GM21619 (cell line): ENCODE results near the gene SPR.
"Not testable (repeated sequence)": the region's sequence is repeated elsewhere in the genome, so short reads cannot be mapped to it uniquely, and the experiment has no call there.

Experiments
- ATAC-seq: cut with Tn5 transposase; IDR thresholded peaks from one replicate; pipeline ENCODE4 v1.9.1; 2021; ENCODE audit not compliant: unreplicated experiment

SPR gene

DNA sequence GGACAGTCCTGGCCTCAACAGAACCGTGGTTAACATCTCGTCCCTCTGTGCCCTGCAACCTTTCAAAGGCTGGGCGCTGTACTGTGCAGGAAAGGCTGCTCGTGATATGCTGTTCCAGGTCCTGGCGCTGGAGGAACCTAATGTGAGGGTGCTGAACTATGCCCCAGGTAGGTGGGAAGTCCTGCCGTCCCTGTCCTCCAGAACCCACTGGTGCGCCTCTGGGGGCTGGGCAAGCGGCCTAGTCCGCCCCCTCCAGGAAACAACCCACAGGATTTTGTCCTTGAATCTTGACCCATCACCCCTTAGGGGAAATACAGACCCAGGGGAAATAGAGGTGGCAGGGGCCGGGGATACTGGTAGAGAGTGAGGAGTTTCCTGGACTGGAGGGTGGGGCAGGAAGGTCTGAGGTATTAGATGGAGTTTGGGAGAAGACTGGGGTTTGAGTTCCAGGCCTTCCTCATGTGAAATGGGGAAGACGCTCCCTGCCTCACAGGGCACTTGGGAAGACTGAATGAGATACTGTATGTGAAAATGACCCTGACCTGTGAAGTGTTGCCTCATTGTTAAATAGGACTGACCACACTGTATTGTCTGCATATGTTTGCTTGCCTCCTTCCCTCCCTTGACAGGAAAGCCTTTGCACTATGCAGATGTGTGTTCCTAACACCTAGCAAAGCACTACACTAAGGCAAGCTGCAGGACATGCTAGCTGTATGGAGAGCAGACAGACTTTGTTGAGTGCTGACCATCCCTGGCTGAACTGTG lies 1.4 kb downstream of the SPR start:
- ATAC-seq = no peak

GRCh38 chr2:72889991-72890390 lies 2.8 kb downstream of the SPR start:
- no peak for ATAC-seq

- no peak for ATAC-seq
Observed at GRCh38 chr2:72891091-72891818, 4.0 kb downstream of the SPR start.

GRCh38 chr2:72892506-72893173 lies 5.4 kb downstream of the SPR start:
- ATAC-seq = peak; percentile 54

DNA sequence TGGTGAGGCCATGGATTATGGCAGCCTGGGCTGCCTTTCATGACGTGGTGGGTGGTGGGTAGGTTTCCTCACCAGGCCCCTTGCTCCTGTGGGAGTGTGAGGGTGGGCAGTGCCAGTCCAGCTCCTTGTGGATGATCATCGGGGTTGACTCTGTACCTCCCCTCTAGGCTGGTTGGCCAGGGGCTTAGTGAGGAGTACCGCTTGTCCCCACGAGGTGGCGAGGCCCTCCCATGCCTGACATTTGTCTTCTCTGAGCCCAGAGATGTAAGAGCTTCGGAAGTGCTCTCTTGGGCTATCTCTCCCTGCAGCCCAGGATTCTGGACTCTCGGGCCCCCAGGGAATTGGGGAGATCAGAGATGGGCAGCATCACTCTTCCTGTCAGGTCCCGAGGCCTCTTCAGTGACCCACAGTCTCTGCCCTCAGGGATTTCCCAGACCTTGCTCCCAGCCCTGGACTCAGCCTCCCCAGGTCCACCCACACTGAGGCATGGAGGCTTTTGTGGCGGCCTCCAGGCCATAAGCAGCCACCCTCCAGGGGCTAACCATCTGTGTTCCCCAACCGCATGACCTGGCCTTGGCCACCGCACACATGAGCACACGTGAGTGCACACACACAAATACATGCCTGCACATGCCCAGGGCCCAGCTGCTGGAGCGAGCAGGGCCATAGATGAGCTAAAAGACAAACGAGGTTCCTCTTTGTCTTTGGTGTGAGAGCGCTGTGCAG lies 6.5 kb downstream of the SPR start:
- peak; percentile 75 for ATAC-seq

DNA sequence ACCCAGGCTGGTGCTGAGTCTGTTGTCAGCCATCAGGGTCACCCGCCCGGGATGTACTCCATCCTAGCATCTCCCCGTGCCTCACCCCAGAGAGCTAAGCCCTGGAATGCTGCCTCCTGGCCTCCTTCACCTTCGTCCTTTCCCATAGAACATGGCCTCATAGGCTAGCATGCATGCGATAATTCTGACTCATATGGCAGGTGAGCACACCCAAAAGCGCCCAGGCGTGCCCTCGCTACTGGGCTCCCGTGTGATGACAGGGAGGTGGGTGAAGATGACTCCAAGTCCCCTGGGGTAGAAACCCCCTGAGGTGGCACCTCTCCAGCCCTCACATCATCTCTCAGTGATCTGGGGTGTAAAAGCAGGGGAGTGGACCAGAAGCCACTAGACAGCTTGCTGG lies 7.3 kb downstream of the SPR start:
- no peak for ATAC-seq

GRCh38 chr2:72895154-72895553 lies 7.9 kb downstream of the SPR start:
- no peak for ATAC-seq

- no peak for ATAC-seq
Observed at GRCh38 chr2:72895759-72896281, 8.6 kb downstream of the SPR start.

GRCh38 chr2:72896446-72896845 lies 9.2 kb downstream of the SPR start:
- ATAC-seq = no peak

DNA sequence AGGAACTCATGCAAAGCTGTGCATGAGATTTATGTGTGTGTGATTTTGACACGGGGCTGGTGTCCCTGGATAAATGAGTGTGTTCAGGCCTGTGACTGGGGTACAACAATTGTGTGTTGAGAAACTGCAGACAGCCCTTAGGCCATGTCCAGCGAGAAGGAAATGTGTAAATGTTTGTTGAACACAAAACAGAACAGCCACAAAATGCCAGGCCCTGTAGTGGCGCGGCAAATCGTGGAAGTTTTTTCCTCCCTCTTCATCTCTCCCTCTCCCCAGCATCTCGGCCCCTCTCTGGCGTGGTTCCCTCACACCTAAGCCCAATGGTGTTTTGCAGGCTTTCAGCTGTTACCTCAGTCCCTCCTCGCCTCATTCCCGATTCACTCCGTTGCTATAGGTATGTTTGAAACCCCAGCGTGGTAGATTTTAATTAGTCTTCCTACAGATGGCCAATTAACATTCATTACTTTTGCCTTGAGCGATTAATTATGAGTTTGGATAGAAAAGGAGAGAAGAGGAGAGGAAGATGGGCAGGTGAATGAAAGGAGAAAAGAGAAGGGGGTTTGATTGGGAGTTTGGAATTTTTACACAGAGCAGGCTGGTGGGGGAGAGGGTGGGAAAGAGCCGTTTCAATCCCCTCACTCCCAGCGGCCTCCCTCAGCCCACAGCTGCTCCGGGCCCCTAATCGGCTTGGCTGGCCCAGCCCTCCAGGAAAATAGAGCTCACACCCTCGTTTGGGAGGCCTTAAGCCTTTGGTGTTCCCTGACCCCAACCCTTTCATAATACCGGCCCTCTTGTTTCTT lies 10.8 kb downstream of the SPR start:
- ATAC-seq = no peak

GRCh38 chr2:72898585-72898906 lies 11.3 kb downstream of the SPR start:
- ATAC-seq = no peak

- ATAC-seq = no peak
Observed at GRCh38 chr2:72900191-72900825, 13.1 kb downstream of the SPR start.

DNA sequence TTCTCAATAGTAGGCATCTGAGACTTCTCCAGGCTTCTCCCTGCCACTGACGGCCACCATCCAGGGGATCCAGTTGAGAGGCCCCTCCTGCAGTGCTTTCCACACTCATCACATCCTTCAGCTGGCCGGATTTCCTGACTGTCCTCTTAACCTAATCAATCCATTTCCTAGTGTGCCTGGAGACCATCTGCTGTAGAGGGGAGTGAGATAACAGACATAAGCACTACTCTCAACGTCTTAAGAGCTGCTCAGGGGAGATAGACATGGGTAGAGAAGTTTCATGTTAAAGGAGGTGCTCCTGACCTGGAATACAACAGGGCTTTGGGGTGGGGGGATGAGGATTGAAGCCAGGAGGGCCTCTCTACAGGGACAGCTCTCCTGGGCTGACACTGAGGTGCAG lies 14.2 kb downstream of the SPR start:
- ATAC-seq = no peak

GRCh38 chr2:72907369-72907768 lies 20.2 kb downstream of the SPR start:
- not testable (repeated sequence) for ATAC-seq

DNA sequence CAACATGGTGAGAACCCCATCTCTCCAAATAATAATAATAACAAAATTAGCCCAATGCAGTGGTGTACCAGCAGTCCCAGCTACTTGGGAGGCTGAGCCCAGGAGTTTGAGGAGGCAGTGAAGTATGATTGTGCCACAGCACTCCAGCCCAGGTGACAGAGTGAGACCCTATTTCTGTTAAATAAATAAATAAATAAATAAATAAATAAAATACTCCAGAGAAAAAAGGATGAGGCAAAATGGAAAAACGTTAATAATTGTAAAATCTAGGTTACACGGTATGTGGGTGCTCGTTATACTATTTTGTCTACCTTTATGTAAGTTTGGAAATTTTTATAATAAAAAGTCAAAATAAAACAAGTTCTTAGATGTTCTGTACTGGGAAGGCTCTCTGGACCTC lies 21.5 kb downstream of the SPR start:
- ATAC-seq = no peak

GRCh38 chr2:72911256-72911655 lies 24.0 kb downstream of the SPR start:
- no peak for ATAC-seq

- ATAC-seq = no peak
Observed at GRCh38 chr2:72913486-72914205, 26.4 kb downstream of the SPR start.

- no peak for ATAC-seq
Observed at GRCh38 chr2:72914206-72914559, 27.0 kb downstream of the SPR start.

- no peak for ATAC-seq
Observed at GRCh38 chr2:72914589-72915319, 27.5 kb downstream of the SPR start.
